DOHH2 (cell line): Measurements from ENCODE around the gene NPIPA2.
"Not testable (repeated sequence)": the region's sequence is repeated elsewhere in the genome, so short reads cannot be mapped to it uniquely, and the experiment has no call there.

Experiments used
- EZH2phosphoT487 ChIP-seq: fragments of 200-600 bp; sonication (generic); IDR thresholded peaks from 2 replicates; pipeline ENCODE4 v1.6.1; 2017; ENCODE audit warnings: borderline replicate concordance, mild to moderate bottlenecking, antibody characterized with exemption, low read length, moderate library complexity, mixed read lengths
- TF ChIP-seq, protein P1 (sequence below): fragments of 200-600 bp; sonication (generic); IDR thresholded peaks from one replicate; pipeline ENCODE4 v1.5.1; 2014; ENCODE audit warnings: antibody characterized with exemption, mild to moderate bottlenecking, low read depth, low read length; ENCODE audit not compliant: poor library complexity, severe bottlenecking

DNA sequence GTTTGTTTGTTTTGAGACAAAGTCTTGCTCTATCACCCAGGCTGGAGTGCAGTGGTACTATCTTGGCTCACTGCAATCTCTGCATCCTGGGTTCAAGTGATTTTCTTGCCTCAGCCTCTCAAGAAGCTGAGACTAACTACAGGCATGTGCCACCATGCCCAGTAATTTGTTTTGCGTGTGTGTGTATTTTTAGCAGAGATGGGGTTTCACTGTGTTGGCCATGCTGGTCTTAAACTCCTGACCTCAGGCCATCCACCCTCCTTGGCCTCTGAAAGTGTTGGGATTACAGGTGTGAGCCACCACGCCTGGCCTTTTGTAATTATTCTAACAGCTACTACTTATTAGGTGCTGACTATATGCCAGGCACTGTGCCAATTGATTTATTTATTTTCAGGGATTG lies 33.3 kb downstream of the NPIPA2 start:
- TF ChIP-seq, protein P1, sequence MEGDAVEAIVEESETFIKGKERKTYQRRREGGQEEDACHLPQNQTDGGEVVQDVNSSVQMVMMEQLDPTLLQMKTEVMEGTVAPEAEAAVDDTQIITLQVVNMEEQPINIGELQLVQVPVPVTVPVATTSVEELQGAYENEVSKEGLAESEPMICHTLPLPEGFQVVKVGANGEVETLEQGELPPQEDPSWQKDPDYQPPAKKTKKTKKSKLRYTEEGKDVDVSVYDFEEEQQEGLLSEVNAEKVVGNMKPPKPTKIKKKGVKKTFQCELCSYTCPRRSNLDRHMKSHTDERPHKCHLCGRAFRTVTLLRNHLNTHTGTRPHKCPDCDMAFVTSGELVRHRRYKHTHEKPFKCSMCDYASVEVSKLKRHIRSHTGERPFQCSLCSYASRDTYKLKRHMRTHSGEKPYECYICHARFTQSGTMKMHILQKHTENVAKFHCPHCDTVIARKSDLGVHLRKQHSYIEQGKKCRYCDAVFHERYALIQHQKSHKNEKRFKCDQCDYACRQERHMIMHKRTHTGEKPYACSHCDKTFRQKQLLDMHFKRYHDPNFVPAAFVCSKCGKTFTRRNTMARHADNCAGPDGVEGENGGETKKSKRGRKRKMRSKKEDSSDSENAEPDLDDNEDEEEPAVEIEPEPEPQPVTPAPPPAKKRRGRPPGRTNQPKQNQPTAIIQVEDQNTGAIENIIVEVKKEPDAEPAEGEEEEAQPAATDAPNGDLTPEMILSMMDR = not testable (repeated sequence)
- not testable (repeated sequence) for TF ChIP-seq EZH2phosphoT487
